Ascending aorta (tissue), 2 donors: ENCODE results near the gene NUDT13. TPM values are rescaled to one million over a fixed set of nuclear protein-coding genes. Genes with fewer than 3 reads are reported as not detected.

Source experiments
- DNase-seq, 2 donors: peaks; one replicate each; pipeline ENCODE4 v3.0.0-alpha.2; 2019; ENCODE audit warnings: low spot score in 2 of 2
- H3K27ac ChIP-seq, 2 donors: fragments of 200-600 bp; sonication (generic); one replicate each; pipeline ENCODE4 v1.5.1; 2016 to 2017; ENCODE audit warnings: mild to moderate bottlenecking in 1 of 2
- H3K27me3 ChIP-seq: fragments of 200-600 bp; sonication (generic); one replicate; pipeline ENCODE4 v1.5.1; 2017
- H3K36me3 ChIP-seq, 2 donors: fragments of 200-600 bp; sonication (generic); one replicate each; pipeline ENCODE4 v1.5.1; 2016
- H3K4me1 ChIP-seq, 2 donors: fragments of 200-600 bp; sonication (generic); one replicate each; pipeline ENCODE4 v1.5.1; 2016 to 2017; ENCODE audit warnings: mild to moderate bottlenecking in 1 of 2
- H3K4me3 ChIP-seq, 2 donors: fragments of 200-600 bp; sonication (generic); one replicate each; pipeline ENCODE4 v1.5.1; 2016 to 2017; ENCODE audit warnings: mild to moderate bottlenecking in 1 of 2
- H3K9me3 ChIP-seq, 2 donors: fragments of 200-600 bp; sonication (generic); one replicate each; pipeline ENCODE4 v1.5.1; 2016
- intact Hi-C: fragments of 100-400 bp; cut with DNase I; formaldehyde crosslinking; loops from one replicate; pipeline ENCODE4 v1.15.1; 2023
- total RNA-seq: library from RNA; depleted of rRNA; stranded (reverse); fragments of >200 nt; gene quantifications from one replicate; pipeline ENCODE4 v1.1.0, GENCODE V29; 2016
- TF ChIP-seq, protein P1 (sequence below), 3 experiments: fragments of 200-600 bp in 2 of 3; fragments of 450-650 bp in 1 of 3; sonication (generic) in 2 of 3; IDR thresholded peaks; one replicate each; pipeline ENCODE4 v1.5.1; 2016 to 2019; ENCODE audit warnings: antibody characterized with exemption in 3 of 3, mild to moderate bottlenecking in 1 of 3, moderate library complexity in 1 of 3

Gene NUDT13
- total RNA-seq, 1 donor from 2014 or later = 7.6 TPM

DNA sequence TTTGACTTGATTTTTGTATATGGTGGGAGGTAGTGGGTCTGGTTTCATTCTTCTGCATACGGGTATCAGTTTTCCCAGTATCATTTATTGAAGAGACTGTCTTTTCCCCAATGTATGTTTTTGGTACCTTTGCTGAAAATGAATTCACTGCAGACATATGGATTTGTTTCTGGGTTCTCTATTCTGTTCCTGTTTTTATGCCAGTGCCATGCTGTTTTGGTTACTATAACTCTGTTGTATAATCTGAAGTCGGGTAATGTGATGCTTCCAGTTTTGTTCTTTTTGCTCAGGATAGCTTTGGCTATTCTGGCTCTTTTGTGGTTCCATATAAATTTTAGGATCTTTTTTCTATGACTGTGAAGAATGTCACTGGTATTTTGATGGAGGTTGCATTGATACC is 56.7 kb downstream of the NUDT13 start:
- intact Hi-C loops = loop anchor here (5.0 to 10.0 kb wide), 2 partner anchors 55 to 812 kb away; partner anchors contain the start of genes DNAJB12 and NUDT13

DNA sequence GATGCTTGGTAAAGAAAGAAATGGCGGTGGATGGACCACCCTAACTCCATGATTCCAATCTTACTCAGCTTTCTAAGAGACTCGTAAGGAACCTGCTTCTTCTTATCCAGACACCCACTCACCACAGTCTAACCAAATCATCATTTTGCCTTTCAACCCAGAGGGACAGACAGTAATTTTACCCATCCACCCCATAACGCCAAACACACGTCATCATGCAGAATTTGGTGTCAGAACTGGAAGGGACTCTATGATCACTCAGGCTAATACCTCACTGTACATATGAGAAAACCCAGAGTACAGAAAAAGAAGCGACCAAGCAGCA is 57.2 kb downstream of the NUDT13 start:
- H3K27me3 ChIP-seq = no peaks in the 10 kb centered on the region
- intact Hi-C loops = loop anchor here (5.0 to 10.0 kb wide), 2 partner anchors 55 to 813 kb away; partner anchors contain the start of genes DNAJB12 and NUDT13
- peak overlapping the region; percentile 82 to 88 for H3K4me3 ChIP-seq
- H3K27ac ChIP-seq = peak overlapping the region; percentile 96 to 97
- no peak for DNase-seq
- peaks cover 0 to 19% of the 10 kb centered on the region in 2 donors for H3K4me1 ChIP-seq
- H3K9me3 ChIP-seq = no peaks in the 10 kb centered on the region
- TF ChIP-seq, protein P1, sequence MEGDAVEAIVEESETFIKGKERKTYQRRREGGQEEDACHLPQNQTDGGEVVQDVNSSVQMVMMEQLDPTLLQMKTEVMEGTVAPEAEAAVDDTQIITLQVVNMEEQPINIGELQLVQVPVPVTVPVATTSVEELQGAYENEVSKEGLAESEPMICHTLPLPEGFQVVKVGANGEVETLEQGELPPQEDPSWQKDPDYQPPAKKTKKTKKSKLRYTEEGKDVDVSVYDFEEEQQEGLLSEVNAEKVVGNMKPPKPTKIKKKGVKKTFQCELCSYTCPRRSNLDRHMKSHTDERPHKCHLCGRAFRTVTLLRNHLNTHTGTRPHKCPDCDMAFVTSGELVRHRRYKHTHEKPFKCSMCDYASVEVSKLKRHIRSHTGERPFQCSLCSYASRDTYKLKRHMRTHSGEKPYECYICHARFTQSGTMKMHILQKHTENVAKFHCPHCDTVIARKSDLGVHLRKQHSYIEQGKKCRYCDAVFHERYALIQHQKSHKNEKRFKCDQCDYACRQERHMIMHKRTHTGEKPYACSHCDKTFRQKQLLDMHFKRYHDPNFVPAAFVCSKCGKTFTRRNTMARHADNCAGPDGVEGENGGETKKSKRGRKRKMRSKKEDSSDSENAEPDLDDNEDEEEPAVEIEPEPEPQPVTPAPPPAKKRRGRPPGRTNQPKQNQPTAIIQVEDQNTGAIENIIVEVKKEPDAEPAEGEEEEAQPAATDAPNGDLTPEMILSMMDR (IDR thresholded peaks at IDR 0.05) = no peak
- peaks cover 0 to 3% of the 10 kb centered on the region in 2 donors for H3K36me3 ChIP-seq

More for the DNA sequence above, 56.7 kb downstream of the NUDT13 start:
- H3K9me3 ChIP-seq = no peaks in the 10 kb centered on the region
- H3K36me3 ChIP-seq = peaks cover 0 to 8% of the 10 kb centered on the region in 2 donors
- DNase-seq = no peak
- peak overlapping the region; percentile 82 to 88 for H3K4me3 ChIP-seq
- H3K27me3 ChIP-seq = no peaks in the 10 kb centered on the region
- H3K27ac ChIP-seq = peak overlapping the region; percentile 96 to 97
- H3K4me1 ChIP-seq = peaks cover 0 to 20% of the 10 kb centered on the region in 2 donors
- TF ChIP-seq, protein P1 (IDR thresholded peaks at IDR 0.05) = no peak

DNA sequence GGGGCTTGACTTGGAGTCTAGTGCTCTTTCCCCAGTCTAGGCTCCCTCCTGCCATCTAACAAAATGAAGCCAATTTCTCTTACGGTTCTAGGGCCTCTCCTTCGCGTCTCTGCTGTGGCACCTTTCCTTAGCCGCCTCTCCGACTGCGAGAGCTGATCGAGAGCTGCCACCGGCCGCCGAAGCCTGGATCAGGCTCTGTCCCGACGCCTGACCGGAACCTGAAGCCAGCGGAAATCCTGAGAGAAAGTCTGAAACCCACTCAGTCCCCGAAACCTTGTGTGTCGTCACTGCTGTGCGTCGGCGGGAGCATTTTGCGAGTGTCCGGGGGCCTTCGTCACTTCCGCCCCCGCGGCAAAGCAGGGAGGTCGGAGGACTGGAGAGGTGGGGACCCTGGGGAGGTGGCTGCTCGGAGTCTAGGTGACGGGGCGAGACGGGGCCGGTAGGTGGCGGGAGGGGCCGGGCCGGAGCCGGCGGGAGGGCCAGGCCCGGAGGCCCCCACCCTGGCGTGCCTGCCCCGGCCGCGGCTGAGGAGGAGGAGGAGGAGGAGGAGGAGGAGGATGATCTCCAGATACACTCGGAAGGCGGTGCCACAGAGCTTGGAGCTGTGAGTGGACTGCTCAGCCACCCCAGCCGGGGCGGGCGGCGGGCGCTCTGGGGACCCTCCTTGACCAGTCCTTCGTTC is 57.7 kb downstream of the NUDT13 start, which contains the start of the genes ECD and FAM149B1:
ECD (minus strand) TSS at position 226 of the 682 bp plus-strand sequence. CDS start 4,071 bp downstream, outside the sequence.
FAM149B1 (plus strand) TSS at position 337 of the 682 bp plus-strand sequence; CDS start at position 558, 221 bp downstream.
- intact Hi-C loops = loop anchor here (1.0 to 10.0 kb wide), 4 partner anchors 56 to 813 kb away; partner anchors contain the start of genes DNAJB12, DNAJC9, NUDT13 and P4HA1
- Histone ChIP-seq H3K9me3 (no peaks in the 10 kb centered on the region), H3K36me3 (peaks cover 0 to under 1% of the 10 kb centered on the region in 2 donors), H3K4me3 (peak within 1 kb of the TSS; percentile 82 to 88), H3K27ac (peak within 1 kb of the TSS; percentile 96 to 97), H3K27me3 (no peaks in the 10 kb centered on the region), H3K4me1 (peaks cover 0 to 19% of the 10 kb centered on the region in 2 donors)
- TF ChIP-seq, protein P1 (IDR thresholded peaks at IDR 0.05) = peak in 2 of 3 experiments; percentile 30 to 49
- peak; percentile 84 to 97 for DNase-seq

DNA sequence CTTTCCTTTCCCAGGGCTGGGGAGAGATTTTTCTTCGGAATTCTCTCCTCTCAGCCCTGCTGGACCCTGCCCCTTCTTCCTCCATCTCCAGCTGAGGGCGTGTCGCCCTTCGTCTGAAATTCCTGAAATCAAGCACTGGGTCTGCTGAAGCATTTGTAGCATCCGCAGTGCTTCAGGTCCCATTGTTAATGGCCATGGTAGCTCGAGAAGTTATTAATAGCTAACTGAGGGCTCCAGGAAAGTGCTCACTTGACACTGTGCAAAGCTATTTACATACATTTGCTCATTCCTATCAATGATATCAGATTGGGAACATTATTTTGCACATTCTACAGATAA is 58.2 kb downstream of the NUDT13 start:
- Histone ChIP-seq H3K27ac (peak overlapping the region; percentile 96 to 97), H3K4me3 (peak overlapping the region; percentile 82 to 88), H3K4me1 (peaks cover 0 to 19% of the 10 kb centered on the region in 2 donors), H3K9me3 (no peaks in the 10 kb centered on the region), H3K27me3 (no peaks in the 10 kb centered on the region), H3K36me3 (no peaks in the 10 kb centered on the region)
- no peak for DNase-seq
- TF ChIP-seq, protein P1 (IDR thresholded peaks at IDR 0.05) = peak in 1 of 3 experiments; percentile 2
- intact Hi-C loops = loop anchor here (1.0 to 10.0 kb wide), 4 partner anchors 56 to 814 kb away; partner anchors contain the start of genes DNAJB12, DNAJC9, NUDT13 and P4HA1

DNA sequence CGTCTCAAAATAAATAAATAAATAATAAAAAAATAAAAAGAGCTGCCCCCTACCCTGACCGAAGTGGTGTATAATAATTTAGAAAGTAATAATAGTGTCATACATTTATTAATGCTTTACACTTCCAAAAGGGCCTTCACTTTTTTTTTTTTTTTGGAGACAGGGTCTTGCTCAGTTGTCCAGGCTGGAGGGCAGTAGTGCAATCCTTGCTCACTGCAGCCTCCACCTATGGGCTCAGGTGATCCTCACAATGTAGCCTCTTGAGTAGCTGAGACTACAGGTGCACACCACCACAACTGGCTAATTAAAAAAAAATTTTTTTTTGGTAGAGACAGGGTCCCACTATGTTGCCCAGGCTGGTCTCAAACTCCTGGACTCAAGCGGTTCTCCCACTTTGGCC is 59.1 kb downstream of the NUDT13 start:
- TF ChIP-seq, protein P1 (IDR thresholded peaks at IDR 0.05) = no peak
- intact Hi-C loops = loop anchor here (2.0 to 10.0 kb wide), 3 partner anchors 57 to 815 kb away; partner anchors contain the start of genes DNAJB12, DNAJC9 and NUDT13
- Histone ChIP-seq H3K36me3 (no peaks in the 10 kb centered on the region), H3K27ac (no peak overlapping the region), H3K4me1 (peaks cover 0 to 19% of the 10 kb centered on the region in 2 donors), H3K4me3 (peak overlapping the region in 1 of 2 donors; percentile 88), H3K9me3 (no peaks in the 10 kb centered on the region), H3K27me3 (no peaks in the 10 kb centered on the region)
- no peak for DNase-seq
